Muscle layer of duodenum (tissue), 2 donors: ENCODE data around the gene ILF2.
"Not testable (repeated sequence)": the region's sequence is repeated elsewhere in the genome, so short reads cannot be mapped to it uniquely, and the experiment has no call there.

Experiments used
- H3K27ac ChIP-seq: one replicate; pipeline ENCODE4 v1.7.0; 2013; ENCODE audit warnings: mild to moderate bottlenecking, low read length
- H3K27me3 ChIP-seq: one replicate; pipeline ENCODE4 v1.7.0; 2013; ENCODE audit warnings: low read depth, mild to moderate bottlenecking, control low read depth, low read length
- H3K36me3 ChIP-seq, 2 donors: one replicate each; pipeline ENCODE4 v1.7.0; 2013; ENCODE audit warnings: low read length in 2 of 2, control low read depth in 1 of 2, mild to moderate bottlenecking in 1 of 2; ENCODE audit not compliant: insufficient read depth in 2 of 2, control insufficient read depth in 1 of 2
- H3K4me1 ChIP-seq, 2 donors: one replicate each; pipeline ENCODE4 v1.7.0; 2013; ENCODE audit warnings: low read length in 2 of 2, mild to moderate bottlenecking in 2 of 2, control low read depth in 1 of 2, moderate library complexity in 1 of 2; ENCODE audit not compliant: insufficient read depth in 2 of 2, control insufficient read depth in 1 of 2
- H3K4me3 ChIP-seq, 2 donors: one replicate each; pipeline ENCODE4 v1.7.0; 2013; ENCODE audit warnings: low read length in 2 of 2, low read depth in 1 of 2, mild to moderate bottlenecking in 1 of 2
- H3K9me3 ChIP-seq, 2 donors: one replicate each; pipeline ENCODE4 v1.7.0; 2013; ENCODE audit warnings: low read length in 2 of 2, control low read depth in 1 of 2, mild to moderate bottlenecking in 1 of 2; ENCODE audit not compliant: control insufficient read depth in 1 of 2
- donor health status: healthy.

The ILF2 gene

GRCh38 chr1:153678519-153679336 is 7.9 kb upstream of the ILF2 start, which contains the start of gene NPR1:
TSS of gene NPR1 (plus strand) at chr1:153678688. CDS start at chr1:153679109, 421 bp downstream.
- H3K27ac ChIP-seq = no peak within 1 kb of the TSS
- peaks cover 18% of the 10 kb centered on the region for H3K27me3 ChIP-seq

GRCh38 chr1:153677718-153678518 is 7.1 kb upstream of the ILF2 start:
- peak overlapping the region; percentile 38 to 57 for H3K4me3 ChIP-seq
- H3K27ac ChIP-seq = no peak overlapping the region

More at GRCh38 chr1:153678519-153679336, 7.9 kb upstream of the ILF2 start, which contains the start of gene NPR1:
- H3K9me3 ChIP-seq = no peaks in the 10 kb centered on the region
- peaks cover 0 to 24% of the 10 kb centered on the region in 2 donors for H3K4me1 ChIP-seq
- H3K4me3 ChIP-seq = peak within 1 kb of the TSS; percentile 38 to 57
- H3K36me3 ChIP-seq = no peaks in the 10 kb centered on the region

GRCh38 chr1:153673511-153673910 is 2.7 kb upstream of the ILF2 start:
- H3K9me3 ChIP-seq = no peaks in the 10 kb centered on the region
- peaks cover 4 to 30% of the 10 kb centered on the region in 2 donors for H3K4me1 ChIP-seq
- H3K36me3 ChIP-seq = peaks cover under 1 to 6% of the 10 kb centered on the region in 2 donors
- peaks cover 5% of the 10 kb centered on the region for H3K27me3 ChIP-seq
- H3K27ac ChIP-seq = no peak overlapping the region
- H3K4me3 ChIP-seq = no peak overlapping the region

More at GRCh38 chr1:153677718-153678518, 7.1 kb upstream of the ILF2 start:
- Histone ChIP-seq H3K9me3 (no peaks in the 10 kb centered on the region), H3K27me3 (peaks cover 18% of the 10 kb centered on the region), H3K36me3 (no peaks in the 10 kb centered on the region), H3K4me1 (peaks cover 0 to 24% of the 10 kb centered on the region in 2 donors)

- not testable (repeated sequence) for H3K9me3 ChIP-seq, H3K27me3 ChIP-seq
- peak overlapping the region; percentile 94 for H3K27ac ChIP-seq
- peak overlapping the region; percentile 88 to 97 for H3K4me3 ChIP-seq
- peaks cover 17 to 24% of the 10 kb centered on the region in 2 donors for H3K36me3 ChIP-seq
- H3K4me1 ChIP-seq = peaks cover 4 to 23% of the 10 kb centered on the region in 2 donors
Measured at GRCh38 chr1:153671628-153672353, 998 bp upstream of the ILF2 start.

- H3K36me3 ChIP-seq = peaks cover 30 to 38% of the 10 kb centered on the region in 2 donors
- H3K9me3 ChIP-seq = no peaks in the 10 kb centered on the region
- peaks cover 4 to 23% of the 10 kb centered on the region in 2 donors for H3K4me1 ChIP-seq
- H3K27ac ChIP-seq = peak overlapping the region; percentile 94
- H3K27me3 ChIP-seq = no peaks in the 10 kb centered on the region
- H3K4me3 ChIP-seq = peak overlapping the region; percentile 88 to 97
Measured at GRCh38 chr1:153670257-153670858, 435 bp downstream of the ILF2 start.

- Histone ChIP-seq H3K36me3 (peaks cover 36 to 45% of the 10 kb centered on the region in 2 donors), H3K4me1 (peaks cover 4 to 23% of the 10 kb centered on the region in 2 donors), H3K27me3 (no peaks in the 10 kb centered on the region), H3K27ac (peak overlapping the region; percentile 94), H3K9me3 (no peaks in the 10 kb centered on the region), H3K4me3 (peak overlapping the region; percentile 88 to 97)
Measured at GRCh38 chr1:153669606-153670005, 1.2 kb downstream of the ILF2 start.

GRCh38 chr1:153668672-153669071 is 2.1 kb downstream of the ILF2 start:
- Histone ChIP-seq H3K36me3 (peaks cover 44 to 55% of the 10 kb centered on the region in 2 donors), H3K4me1 (peaks cover 4 to 23% of the 10 kb centered on the region in 2 donors)
- not testable (repeated sequence) for H3K27me3 ChIP-seq, H3K9me3 ChIP-seq, H3K27ac ChIP-seq, H3K4me3 ChIP-seq

GRCh38 chr1:153667439-153667838 is 3.4 kb downstream of the ILF2 start:
- Histone ChIP-seq H3K9me3 (no peaks in the 10 kb centered on the region), H3K27me3 (no peaks in the 10 kb centered on the region), H3K4me1 (peaks cover 4 to 23% of the 10 kb centered on the region in 2 donors), H3K4me3 (no peak overlapping the region), H3K36me3 (peaks cover 52 to 67% of the 10 kb centered on the region in 2 donors), H3K27ac (no peak overlapping the region)

GRCh38 chr1:153663211-153663610 is 7.6 kb downstream of the ILF2 start:
- H3K9me3 ChIP-seq = no peaks in the 10 kb centered on the region
- H3K27ac ChIP-seq = no peak overlapping the region
- H3K4me1 ChIP-seq = peaks cover 7 to 12% of the 10 kb centered on the region in 2 donors
- peaks cover 65 to 75% of the 10 kb centered on the region in 2 donors for H3K36me3 ChIP-seq
- no peak overlapping the region for H3K4me3 ChIP-seq
- no peaks in the 10 kb centered on the region for H3K27me3 ChIP-seq

- H3K4me3 ChIP-seq = no peak overlapping the region
- H3K9me3 ChIP-seq = no peaks in the 10 kb centered on the region
- no peak overlapping the region for H3K27ac ChIP-seq
- no peaks in the 10 kb centered on the region for H3K27me3 ChIP-seq
- peaks cover 7 to 11% of the 10 kb centered on the region in 2 donors for H3K4me1 ChIP-seq
- peaks cover 56 to 66% of the 10 kb centered on the region in 2 donors for H3K36me3 ChIP-seq
Measured at GRCh38 chr1:153662269-153662668, 8.5 kb downstream of the ILF2 start.
